ENCODE results near the gene TTF2. TPM values are rescaled to one million over a fixed set of nuclear protein-coding genes. Genes with fewer than 3 reads are reported as not detected.
A peak's percentile ranks its signal among the peaks of the same experiment; 100 is the strongest.

The TTF2 gene
- total and polyA plus RNA-seq, 2 experiments from 2014 or later, result 6.5 to 9.8 TPM

DNA sequence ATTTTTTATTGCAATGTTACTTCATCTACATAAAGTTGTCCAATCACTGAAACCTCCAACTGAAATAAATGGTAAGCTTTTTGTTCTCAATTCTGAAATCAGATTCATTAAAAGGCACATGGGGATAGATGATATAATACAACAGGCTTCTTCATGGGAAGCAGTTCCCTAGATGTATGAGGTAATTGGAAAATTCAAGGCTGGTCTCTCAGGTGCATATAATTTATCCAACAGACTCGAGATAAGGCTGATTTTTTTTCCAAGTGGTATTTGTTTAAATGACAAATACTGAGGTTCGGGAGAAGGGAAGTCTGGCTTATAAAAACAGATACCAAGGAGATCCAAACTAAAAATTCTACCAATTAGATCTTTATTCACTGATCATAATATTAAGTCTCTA, 47.2 kb downstream of the TTF2 start:
- Histone ChIP-seq H3K27ac (no peak overlapping the region), H3F3A (ENCODE audit: insufficient read depth) (no peaks in the 10 kb centered on the region), H3K79me2 (ENCODE audit: insufficient read depth) (no peaks in the 10 kb centered on the region), H3K9me2 (ENCODE audit: insufficient read depth) (no peaks in the 10 kb centered on the region), H3K9ac (no peak overlapping the region), H3K27me3 (replicated peaks; ENCODE audit: insufficient read depth) (no peaks in the 10 kb centered on the region), H3K4me3 (no peak overlapping the region), H3K36me3 (ENCODE audit: low read depth) (no peaks in the 10 kb centered on the region), H3K4me1 (ENCODE audit: insufficient read depth) (peaks cover 7% of the 10 kb centered on the region; the same call in 1 of the 2 replicates), H2AFZ (no peak overlapping the region), H3K9me3 (ENCODE audit: low read depth) (no peaks in the 10 kb centered on the region), H3K4me2 (ENCODE audit: unreplicated experiment) (no peak overlapping the region), H4K20me1 (ENCODE audit: insufficient read depth) (no peaks in the 10 kb centered on the region)
- no peak for TF ChIP-seq EZH2 (IDR thresholded peaks at IDR 0.05; ENCODE audit: insufficient read depth, poor library complexity, severe bottlenecking)
- no peak for TF ChIP-seq EZH2phosphoT487 (IDR thresholded peaks at IDR 0.05; ENCODE audit: insufficient read depth, low read depth)
- in situ Hi-C loops (cut with MboI), result no loop called here
- 54 to 70% methylated on average over 2 of the region's 2 CpGs for WGBS, 2 experiments (ENCODE audit: low coverage in 1 of 2, low lambda C conversion rate in 2 of 2, missing lambda C conversion rate in 2 of 2)
- DNase-seq, result no peak

DNA sequence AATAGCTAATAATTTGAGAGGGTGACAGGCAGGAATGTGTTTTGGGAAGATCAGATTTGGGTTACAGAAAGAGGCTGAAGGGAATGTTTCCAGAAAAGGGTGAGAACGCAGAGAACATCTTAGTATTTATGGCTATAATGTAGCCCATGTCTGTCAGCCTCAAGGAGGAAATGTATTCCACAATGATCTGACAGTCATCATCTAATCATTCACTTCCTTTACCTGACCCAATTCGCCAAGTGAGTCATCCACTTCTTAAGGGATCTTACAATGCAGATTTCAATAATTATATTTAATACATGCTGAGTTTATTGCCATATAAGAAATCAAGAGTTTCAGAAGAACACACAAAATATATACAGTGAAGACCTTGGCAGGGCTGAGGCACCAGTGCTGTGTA, 50.6 kb downstream of the TTF2 start:
- no peaks in the 10 kb centered on the region for H3K27me3 ChIP-seq (replicated peaks; ENCODE audit: insufficient read depth)
- no peaks in the 10 kb centered on the region for H3F3A ChIP-seq (ENCODE audit: insufficient read depth)
- H3K27ac ChIP-seq, result no peak overlapping the region
- no peak overlapping the region for H3K9ac ChIP-seq
- WGBS, 2 experiments (ENCODE audit: low coverage in 1 of 2, low lambda C conversion rate in 2 of 2, missing lambda C conversion rate in 2 of 2), result 35 to 36% methylated on average over 2 of the region's 2 CpGs
- peaks cover 7% of the 10 kb centered on the region; the same call in 1 of the 2 replicates for H3K4me1 ChIP-seq (ENCODE audit: insufficient read depth)
- no peaks in the 10 kb centered on the region for H3K9me2 ChIP-seq (ENCODE audit: insufficient read depth)
- H2AFZ ChIP-seq, result no peak overlapping the region
- no peak overlapping the region for H3K4me3 ChIP-seq
- H4K20me1 ChIP-seq (ENCODE audit: insufficient read depth), result no peaks in the 10 kb centered on the region
- TF ChIP-seq EZH2 (IDR thresholded peaks at IDR 0.05; ENCODE audit: insufficient read depth, poor library complexity, severe bottlenecking) (no peak), EZH2phosphoT487 (IDR thresholded peaks at IDR 0.05; ENCODE audit: insufficient read depth, low read depth) (no peak)
- in situ Hi-C loops (cut with MboI), result no loop called here
- peak; percentile 43 for DNase-seq
- peak overlapping the region; percentile 14 for H3K4me2 ChIP-seq (ENCODE audit: unreplicated experiment)
- H3K36me3 ChIP-seq (ENCODE audit: low read depth), result no peaks in the 10 kb centered on the region
- no peaks in the 10 kb centered on the region for H3K79me2 ChIP-seq (ENCODE audit: insufficient read depth)
- no peaks in the 10 kb centered on the region for H3K9me3 ChIP-seq (ENCODE audit: low read depth)

DNA sequence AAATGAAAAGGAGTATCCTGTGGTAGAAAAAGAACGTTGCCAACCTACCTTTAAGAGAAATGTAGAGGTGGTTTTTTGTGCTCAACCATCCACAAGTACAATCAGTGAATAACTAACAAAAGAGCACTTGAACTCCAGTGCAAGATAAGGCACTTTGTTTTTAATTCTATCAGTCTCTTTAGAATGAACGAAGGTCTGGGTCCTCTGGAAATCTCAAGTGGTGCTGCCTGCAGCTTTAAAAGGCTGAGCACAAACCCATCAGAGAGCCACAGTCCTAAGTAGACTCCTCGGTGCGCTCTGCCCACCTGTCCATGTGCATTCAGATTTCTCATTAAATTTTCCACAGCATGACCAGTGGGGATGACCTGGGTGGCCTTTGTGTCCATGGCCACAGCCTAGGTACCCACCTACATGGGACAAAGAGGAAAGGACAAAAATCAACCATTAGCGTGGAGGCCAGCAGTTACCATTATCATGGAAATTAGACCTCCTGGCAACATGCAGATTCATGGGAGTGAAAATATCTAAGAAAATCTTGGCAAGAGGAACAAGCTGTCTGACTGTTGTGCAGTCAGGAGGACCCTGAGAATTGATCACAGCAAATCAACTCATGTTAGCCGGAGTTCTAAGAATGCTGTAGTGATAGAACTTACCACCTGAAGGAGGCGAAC, 52.1 kb downstream of the TTF2 start:
- in situ Hi-C loops (cut with MboI), result no loop called here
- no peak overlapping the region for H2AFZ ChIP-seq

DNA sequence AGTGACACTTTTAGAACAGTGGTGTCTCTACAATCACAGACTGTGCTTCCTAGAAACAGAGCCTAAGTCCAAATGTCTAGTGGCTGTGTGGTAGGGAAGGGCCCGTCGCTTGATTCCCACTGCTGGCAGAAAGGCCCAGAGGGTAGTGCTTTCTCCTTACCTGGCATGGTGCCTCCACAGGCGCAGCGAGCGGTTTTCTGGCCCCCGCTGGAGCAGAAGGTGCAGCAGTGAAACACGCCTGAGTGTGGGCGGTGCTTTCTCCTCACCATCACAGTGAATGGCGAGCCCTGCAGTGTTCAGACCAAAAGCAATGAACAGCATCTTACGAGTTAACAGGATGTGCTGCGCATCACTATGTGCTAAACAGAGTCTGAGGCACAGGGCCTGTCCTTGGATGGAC, 53.1 kb downstream of the TTF2 start:
- H2AFZ ChIP-seq, result no peak overlapping the region
- H3K4me3 ChIP-seq, result no peak overlapping the region
- no peaks in the 10 kb centered on the region for H3K9me2 ChIP-seq (ENCODE audit: insufficient read depth)
- H3K9ac ChIP-seq, result no peak overlapping the region
- H3K9me3 ChIP-seq (ENCODE audit: low read depth), result no peaks in the 10 kb centered on the region
- no peaks in the 10 kb centered on the region for H4K20me1 ChIP-seq (ENCODE audit: insufficient read depth)
- H3K36me3 ChIP-seq (ENCODE audit: low read depth), result no peaks in the 10 kb centered on the region
- H3K27ac ChIP-seq, result no peak overlapping the region
- in situ Hi-C loops (cut with MboI), result no loop called here
- WGBS, 2 experiments (ENCODE audit: low coverage in 1 of 2, low lambda C conversion rate in 2 of 2, missing lambda C conversion rate in 2 of 2), result 96 to 98% methylated on average over 11 of the region's 11 CpGs
- DNase-seq, result no peak
- H3K79me2 ChIP-seq (ENCODE audit: insufficient read depth), result no peaks in the 10 kb centered on the region
- TF ChIP-seq EZH2phosphoT487 (IDR thresholded peaks at IDR 0.05; ENCODE audit: insufficient read depth, low read depth) (no peak), EZH2 (IDR thresholded peaks at IDR 0.05; ENCODE audit: insufficient read depth, poor library complexity, severe bottlenecking) (no peak)
- H3K4me1 ChIP-seq (ENCODE audit: insufficient read depth), result peaks cover 7% of the 10 kb centered on the region; the same call in 1 of the 2 replicates
- H3K4me2 ChIP-seq (ENCODE audit: unreplicated experiment), result no peak overlapping the region
- H3K27me3 ChIP-seq (replicated peaks; ENCODE audit: insufficient read depth), result no peaks in the 10 kb centered on the region
- H3F3A ChIP-seq (ENCODE audit: insufficient read depth), result no peaks in the 10 kb centered on the region

More for the DNA sequence above, 52.1 kb downstream of the TTF2 start:
- Histone ChIP-seq H3K4me1 (ENCODE audit: insufficient read depth) (peaks cover 7% of the 10 kb centered on the region; the same call in 1 of the 2 replicates), H3K27ac (no peak overlapping the region), H3K9me3 (ENCODE audit: low read depth) (no peaks in the 10 kb centered on the region), H3K27me3 (replicated peaks; ENCODE audit: insufficient read depth) (no peaks in the 10 kb centered on the region), H4K20me1 (ENCODE audit: insufficient read depth) (no peaks in the 10 kb centered on the region), H3K4me2 (ENCODE audit: unreplicated experiment) (no peak overlapping the region), H3K4me3 (no peak overlapping the region), H3K9me2 (ENCODE audit: insufficient read depth) (no peaks in the 10 kb centered on the region), H3K79me2 (ENCODE audit: insufficient read depth) (no peaks in the 10 kb centered on the region), H3K36me3 (ENCODE audit: low read depth) (no peaks in the 10 kb centered on the region), H3F3A (ENCODE audit: insufficient read depth) (no peaks in the 10 kb centered on the region), H3K9ac (no peak overlapping the region)
- DNase-seq, result no peak
- 98 to 100% methylated on average over 7 of the region's 7 CpGs for WGBS, 2 experiments (ENCODE audit: low coverage in 1 of 2, low lambda C conversion rate in 2 of 2, missing lambda C conversion rate in 2 of 2)
- TF ChIP-seq EZH2 (IDR thresholded peaks at IDR 0.05; ENCODE audit: insufficient read depth, poor library complexity, severe bottlenecking) (no peak), EZH2phosphoT487 (IDR thresholded peaks at IDR 0.05; ENCODE audit: insufficient read depth, low read depth) (no peak)

All from GM23248 (cell line).